HG03575 (cell line): ENCODE results near the gene IL2.

ENCODE experiments used
- ATAC-seq: cut with Tn5 transposase; IDR thresholded peaks from one replicate; pipeline ENCODE4 v1.9.1; 2021; ENCODE audit not compliant: unreplicated experiment, insufficient number of reproducible peaks, low FRiP score; ENCODE audit errors: extremely low read depth

IL2 gene

DNA sequence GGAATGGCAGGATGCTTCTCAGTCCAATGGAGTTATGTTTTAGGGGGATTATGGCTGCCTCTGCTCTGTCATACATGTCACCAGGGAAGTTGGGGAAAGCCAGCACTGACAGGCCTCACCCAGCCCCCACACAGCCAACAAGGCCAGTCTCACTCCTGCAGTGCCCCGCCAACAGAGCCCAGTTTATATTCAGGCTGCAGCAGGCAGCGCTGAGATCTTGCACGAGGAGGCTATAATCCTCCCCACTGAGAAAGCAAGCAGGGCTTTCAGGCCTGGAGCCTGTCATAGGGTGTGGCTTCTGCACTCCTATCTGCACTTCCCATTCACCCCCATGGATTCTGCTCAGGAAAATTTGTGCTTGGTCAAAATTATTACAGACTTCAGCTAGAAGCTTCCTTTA lies 52.7 kb downstream of the IL2 start:
- ATAC-seq = no peak
